K562 (cell line): ENCODE measurements around the gene SNX30. TPM values are rescaled to one million over a fixed set of nuclear protein-coding genes. Genes with fewer than 3 reads are reported as not detected.

Experiments used
- CEBPZ ChIP-seq: fragments of 150-350 bp; IDR thresholded peaks from 2 replicates; pipeline ENCODE4 v1.6.1; 2014; ENCODE audit warnings: low read depth, mild to moderate bottlenecking, low read length, borderline replicate concordance
- HMG20A ChIP-seq: fragments of 450-650 bp; formaldehyde crosslinking; conservative IDR thresholded peaks from 2 replicates; pipeline ENCODE4 v1.4.0; 2020; ENCODE audit warnings: mild to moderate bottlenecking, mixed read lengths
- SMARCE1 ChIP-seq: fragments of 450-650 bp; IDR thresholded peaks from 2 replicates; pipeline ENCODE4 v1.7.1; 2016; ENCODE audit warnings: mild to moderate bottlenecking
- SNRNP70 ChIP-seq: fragments of 200-400 bp; formaldehyde crosslinking; optimal IDR thresholded peaks from 2 replicates; pipeline ENCODE3; 2017; ENCODE audit warnings: low read depth, low read length
- ZBTB1 ChIP-seq: sonication (generic); formaldehyde crosslinking; IDR thresholded peaks from 2 replicates; pipeline ENCODE4 v1.8.1; 2023; ENCODE audit warnings: missing genetic modification reagents, low read depth, mild to moderate bottlenecking, borderline replicate concordance
- ZBTB9 ChIP-seq: fragments of 450-650 bp; formaldehyde crosslinking; IDR thresholded peaks from 2 replicates; pipeline ENCODE4 v1.4.0; 2020; ENCODE audit warnings: mild to moderate bottlenecking, moderate library complexity
- polyA plus RNA-seq, 8 experiments: library from polyadenylated mRNA; depleted of rRNA in 4 of 8; stranded (reverse) in 5 of 8; unstranded in 3 of 8; fragments of >200 nt; fragmentation: Nextera tagmentation in 2 of 8; fragmentation: Illumina TruSeq in 1 of 8; extraction: Ambion mirVana in 2 of 8; extraction: Trizol in 1 of 8; gene quantifications; 2 replicates each; pipeline versions ENCODE4 v1.2.1 to v1.2.3, GENCODE V29; 2011 to 2014; ENCODE audit warnings: inconsistent platforms in 1 of 8, missing spikeins in 1 of 8
- total RNA-seq, 7 experiments: library from RNA; depleted of rRNA in 6 of 7; stranded (reverse); fragments of >200 nt in 6 of 7; fragmentation: Illumina TruSeq in 2 of 7; extraction: Trizol in 2 of 7; gene quantifications; 2 replicates each; pipeline versions ENCODE4 v1.2.1 to v1.2.3, GENCODE V29; 2011 to 2021; ENCODE audit warnings: low replicate concordance in 1 of 7
- TF ChIP-seq, protein P1 (sequence below): fragments of 450-650 bp; IDR thresholded peaks from 2 replicates; pipeline ENCODE4 v1.6.1; 2016; ENCODE audit warnings: mild to moderate bottlenecking, moderate library complexity
- TF ChIP-seq, protein P2 (sequence below): fragments of 450-650 bp; IDR thresholded peaks from 2 replicates; pipeline ENCODE4 v1.7.0; 2016; ENCODE audit warnings: borderline replicate concordance

The SNX30 gene
- total and polyA plus RNA-seq, 9 of the 15 experiments (the other 6 are each of a cell fraction or from before 2014, with no cell fraction given) = 0.76 to 5.9 (median 3.3) TPM

- TF ChIP-seq, protein P1, sequence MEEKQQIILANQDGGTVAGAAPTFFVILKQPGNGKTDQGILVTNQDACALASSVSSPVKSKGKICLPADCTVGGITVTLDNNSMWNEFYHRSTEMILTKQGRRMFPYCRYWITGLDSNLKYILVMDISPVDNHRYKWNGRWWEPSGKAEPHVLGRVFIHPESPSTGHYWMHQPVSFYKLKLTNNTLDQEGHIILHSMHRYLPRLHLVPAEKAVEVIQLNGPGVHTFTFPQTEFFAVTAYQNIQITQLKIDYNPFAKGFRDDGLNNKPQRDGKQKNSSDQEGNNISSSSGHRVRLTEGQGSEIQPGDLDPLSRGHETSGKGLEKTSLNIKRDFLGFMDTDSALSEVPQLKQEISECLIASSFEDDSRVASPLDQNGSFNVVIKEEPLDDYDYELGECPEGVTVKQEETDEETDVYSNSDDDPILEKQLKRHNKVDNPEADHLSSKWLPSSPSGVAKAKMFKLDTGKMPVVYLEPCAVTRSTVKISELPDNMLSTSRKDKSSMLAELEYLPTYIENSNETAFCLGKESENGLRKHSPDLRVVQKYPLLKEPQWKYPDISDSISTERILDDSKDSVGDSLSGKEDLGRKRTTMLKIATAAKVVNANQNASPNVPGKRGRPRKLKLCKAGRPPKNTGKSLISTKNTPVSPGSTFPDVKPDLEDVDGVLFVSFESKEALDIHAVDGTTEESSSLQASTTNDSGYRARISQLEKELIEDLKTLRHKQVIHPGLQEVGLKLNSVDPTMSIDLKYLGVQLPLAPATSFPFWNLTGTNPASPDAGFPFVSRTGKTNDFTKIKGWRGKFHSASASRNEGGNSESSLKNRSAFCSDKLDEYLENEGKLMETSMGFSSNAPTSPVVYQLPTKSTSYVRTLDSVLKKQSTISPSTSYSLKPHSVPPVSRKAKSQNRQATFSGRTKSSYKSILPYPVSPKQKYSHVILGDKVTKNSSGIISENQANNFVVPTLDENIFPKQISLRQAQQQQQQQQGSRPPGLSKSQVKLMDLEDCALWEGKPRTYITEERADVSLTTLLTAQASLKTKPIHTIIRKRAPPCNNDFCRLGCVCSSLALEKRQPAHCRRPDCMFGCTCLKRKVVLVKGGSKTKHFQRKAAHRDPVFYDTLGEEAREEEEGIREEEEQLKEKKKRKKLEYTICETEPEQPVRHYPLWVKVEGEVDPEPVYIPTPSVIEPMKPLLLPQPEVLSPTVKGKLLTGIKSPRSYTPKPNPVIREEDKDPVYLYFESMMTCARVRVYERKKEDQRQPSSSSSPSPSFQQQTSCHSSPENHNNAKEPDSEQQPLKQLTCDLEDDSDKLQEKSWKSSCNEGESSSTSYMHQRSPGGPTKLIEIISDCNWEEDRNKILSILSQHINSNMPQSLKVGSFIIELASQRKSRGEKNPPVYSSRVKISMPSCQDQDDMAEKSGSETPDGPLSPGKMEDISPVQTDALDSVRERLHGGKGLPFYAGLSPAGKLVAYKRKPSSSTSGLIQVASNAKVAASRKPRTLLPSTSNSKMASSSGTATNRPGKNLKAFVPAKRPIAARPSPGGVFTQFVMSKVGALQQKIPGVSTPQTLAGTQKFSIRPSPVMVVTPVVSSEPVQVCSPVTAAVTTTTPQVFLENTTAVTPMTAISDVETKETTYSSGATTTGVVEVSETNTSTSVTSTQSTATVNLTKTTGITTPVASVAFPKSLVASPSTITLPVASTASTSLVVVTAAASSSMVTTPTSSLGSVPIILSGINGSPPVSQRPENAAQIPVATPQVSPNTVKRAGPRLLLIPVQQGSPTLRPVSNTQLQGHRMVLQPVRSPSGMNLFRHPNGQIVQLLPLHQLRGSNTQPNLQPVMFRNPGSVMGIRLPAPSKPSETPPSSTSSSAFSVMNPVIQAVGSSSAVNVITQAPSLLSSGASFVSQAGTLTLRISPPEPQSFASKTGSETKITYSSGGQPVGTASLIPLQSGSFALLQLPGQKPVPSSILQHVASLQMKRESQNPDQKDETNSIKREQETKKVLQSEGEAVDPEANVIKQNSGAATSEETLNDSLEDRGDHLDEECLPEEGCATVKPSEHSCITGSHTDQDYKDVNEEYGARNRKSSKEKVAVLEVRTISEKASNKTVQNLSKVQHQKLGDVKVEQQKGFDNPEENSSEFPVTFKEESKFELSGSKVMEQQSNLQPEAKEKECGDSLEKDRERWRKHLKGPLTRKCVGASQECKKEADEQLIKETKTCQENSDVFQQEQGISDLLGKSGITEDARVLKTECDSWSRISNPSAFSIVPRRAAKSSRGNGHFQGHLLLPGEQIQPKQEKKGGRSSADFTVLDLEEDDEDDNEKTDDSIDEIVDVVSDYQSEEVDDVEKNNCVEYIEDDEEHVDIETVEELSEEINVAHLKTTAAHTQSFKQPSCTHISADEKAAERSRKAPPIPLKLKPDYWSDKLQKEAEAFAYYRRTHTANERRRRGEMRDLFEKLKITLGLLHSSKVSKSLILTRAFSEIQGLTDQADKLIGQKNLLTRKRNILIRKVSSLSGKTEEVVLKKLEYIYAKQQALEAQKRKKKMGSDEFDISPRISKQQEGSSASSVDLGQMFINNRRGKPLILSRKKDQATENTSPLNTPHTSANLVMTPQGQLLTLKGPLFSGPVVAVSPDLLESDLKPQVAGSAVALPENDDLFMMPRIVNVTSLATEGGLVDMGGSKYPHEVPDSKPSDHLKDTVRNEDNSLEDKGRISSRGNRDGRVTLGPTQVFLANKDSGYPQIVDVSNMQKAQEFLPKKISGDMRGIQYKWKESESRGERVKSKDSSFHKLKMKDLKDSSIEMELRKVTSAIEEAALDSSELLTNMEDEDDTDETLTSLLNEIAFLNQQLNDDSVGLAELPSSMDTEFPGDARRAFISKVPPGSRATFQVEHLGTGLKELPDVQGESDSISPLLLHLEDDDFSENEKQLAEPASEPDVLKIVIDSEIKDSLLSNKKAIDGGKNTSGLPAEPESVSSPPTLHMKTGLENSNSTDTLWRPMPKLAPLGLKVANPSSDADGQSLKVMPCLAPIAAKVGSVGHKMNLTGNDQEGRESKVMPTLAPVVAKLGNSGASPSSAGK = peak; percentile 88
- TF ChIP-seq CEBPZ (no peak), SNRNP70 (no peak), SMARCE1 (0 out of 2 replicates have a peak, but pooled peaks have one; percentile 37), ZBTB1 (CRISPR knock-in tag) (0 out of 2 replicates have a peak, but pooled peaks have one; percentile 59), ZBTB9 (CRISPR knock-in tag) (peak; percentile 14; the same call in 1 of the 2 replicates), HMG20A (CRISPR knock-in tag) (no peak)
- TF ChIP-seq, protein P2, sequence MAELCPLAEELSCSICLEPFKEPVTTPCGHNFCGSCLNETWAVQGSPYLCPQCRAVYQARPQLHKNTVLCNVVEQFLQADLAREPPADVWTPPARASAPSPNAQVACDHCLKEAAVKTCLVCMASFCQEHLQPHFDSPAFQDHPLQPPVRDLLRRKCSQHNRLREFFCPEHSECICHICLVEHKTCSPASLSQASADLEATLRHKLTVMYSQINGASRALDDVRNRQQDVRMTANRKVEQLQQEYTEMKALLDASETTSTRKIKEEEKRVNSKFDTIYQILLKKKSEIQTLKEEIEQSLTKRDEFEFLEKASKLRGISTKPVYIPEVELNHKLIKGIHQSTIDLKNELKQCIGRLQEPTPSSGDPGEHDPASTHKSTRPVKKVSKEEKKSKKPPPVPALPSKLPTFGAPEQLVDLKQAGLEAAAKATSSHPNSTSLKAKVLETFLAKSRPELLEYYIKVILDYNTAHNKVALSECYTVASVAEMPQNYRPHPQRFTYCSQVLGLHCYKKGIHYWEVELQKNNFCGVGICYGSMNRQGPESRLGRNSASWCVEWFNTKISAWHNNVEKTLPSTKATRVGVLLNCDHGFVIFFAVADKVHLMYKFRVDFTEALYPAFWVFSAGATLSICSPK = no peak
Observed at GRCh38 chr9:112750016-112750763, at the start of gene SNX30 (continued).
